IPS-18a (cell line): ENCODE measurements around the gene EXOSC6.
"Not testable (repeated sequence)": the region's sequence is repeated elsewhere in the genome, so short reads cannot be mapped to it uniquely, and the experiment has no call there.

Source experiments
- H3K27ac ChIP-seq: one replicate; pipeline ENCODE4 v1.5.1; 2013; ENCODE audit warnings: low read length
- H3K27me3 ChIP-seq: one replicate; pipeline ENCODE4 v1.6.1; 2013; ENCODE audit warnings: mild to moderate bottlenecking, low read length; ENCODE audit not compliant: control insufficient read depth, insufficient read depth
- H3K36me3 ChIP-seq: one replicate; pipeline ENCODE4 v1.6.1; 2013; ENCODE audit warnings: low read depth, low read length; ENCODE audit not compliant: control insufficient read depth
- H3K4me1 ChIP-seq: one replicate; pipeline ENCODE4 v1.6.1; 2013; ENCODE audit warnings: low read depth, low read length; ENCODE audit not compliant: control insufficient read depth
- H3K4me3 ChIP-seq: one replicate; pipeline ENCODE4 v1.5.1; 2013; ENCODE audit warnings: low read length
- H3K9ac ChIP-seq: one replicate; pipeline ENCODE4 v1.6.1; 2013; ENCODE audit warnings: mild to moderate bottlenecking, low read length, moderate library complexity
- H3K9me3 ChIP-seq: one replicate; pipeline ENCODE4 v1.6.1; 2013; ENCODE audit warnings: low read depth, low read length; ENCODE audit not compliant: control insufficient read depth

EXOSC6 gene

DNA sequence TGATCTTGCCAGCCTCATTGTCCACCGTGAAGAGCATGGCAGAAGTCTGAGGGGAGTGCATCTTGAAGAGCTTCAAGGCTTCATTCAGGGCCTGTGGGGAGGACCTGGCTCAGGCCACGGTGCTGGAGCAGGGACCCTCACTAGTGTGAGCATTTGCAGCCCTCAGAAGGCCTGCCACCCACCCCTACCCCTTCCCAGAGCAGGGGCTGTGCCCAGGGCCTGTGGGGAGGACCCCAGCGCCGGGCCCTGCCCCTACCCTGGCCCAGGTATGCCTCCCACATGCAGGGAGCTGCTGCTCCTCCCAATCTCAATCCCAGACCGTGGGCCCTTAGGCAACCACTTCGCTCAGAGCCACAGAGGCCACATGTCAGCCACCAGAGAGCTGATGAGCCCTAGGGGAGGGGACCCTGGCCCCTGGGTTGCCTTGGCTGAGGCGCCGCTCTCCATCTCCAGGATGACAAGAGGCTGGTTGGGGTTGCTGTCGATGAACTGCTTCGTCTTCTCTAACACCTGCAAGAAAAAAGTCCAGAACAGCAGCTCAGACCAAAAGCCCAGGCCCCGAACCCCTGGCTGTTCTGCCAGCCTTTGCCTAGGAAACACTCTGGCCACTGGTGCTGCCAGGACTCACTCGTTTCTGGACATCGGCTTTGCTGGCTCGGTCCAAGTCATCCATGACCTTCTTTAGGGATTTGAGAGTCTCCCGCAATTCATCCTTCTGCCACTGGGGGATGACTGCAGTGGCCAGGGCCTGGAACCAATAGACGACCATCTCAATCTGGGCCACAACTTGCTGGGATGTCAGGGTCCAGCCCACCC is 1.8 kb upstream of the EXOSC6 start:
- H3K9ac ChIP-seq, result no peak overlapping the region
- H3K27me3 ChIP-seq, result no peaks in the 10 kb centered on the region
- H3K4me1 ChIP-seq, result peaks cover 3% of the 10 kb centered on the region
- no peak overlapping the region for H3K27ac ChIP-seq
- H3K36me3 ChIP-seq, result peaks cover 60% of the 10 kb centered on the region
- H3K4me3 ChIP-seq, result no peak overlapping the region
- no peaks in the 10 kb centered on the region for H3K9me3 ChIP-seq

DNA sequence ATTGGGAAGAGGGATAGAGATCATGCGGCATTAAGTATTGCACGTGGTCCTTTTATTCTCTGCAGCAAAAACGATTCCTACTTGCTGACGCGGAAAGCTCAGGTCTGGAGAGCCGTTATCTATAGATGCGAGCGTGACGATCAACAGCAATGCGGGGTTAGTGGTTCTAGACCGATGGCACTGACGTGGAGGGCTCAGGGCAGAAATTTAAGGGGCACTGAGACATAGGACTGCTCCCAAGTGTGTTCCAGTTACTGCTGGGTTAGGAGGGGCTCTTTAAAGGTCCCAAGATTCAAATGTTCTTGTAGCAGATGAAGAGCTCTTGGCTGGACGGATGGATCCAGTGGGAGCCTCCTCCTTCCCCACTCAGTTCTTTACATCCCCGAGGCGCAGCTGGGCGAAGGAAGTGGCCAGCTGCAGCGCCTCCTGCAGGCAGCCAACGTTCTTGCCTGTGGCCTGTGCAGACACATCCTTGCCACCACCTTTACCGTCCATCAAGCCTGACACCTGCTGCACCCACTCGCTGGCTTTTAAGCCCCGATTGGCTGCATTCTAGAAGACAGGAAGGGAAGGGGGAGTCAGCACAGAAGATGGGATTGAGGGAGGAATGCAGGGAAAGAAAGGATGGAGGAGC is 732 bp upstream of the EXOSC6 start:
- peaks cover 3% of the 10 kb centered on the region for H3K4me1 ChIP-seq
- no peak overlapping the region for H3K27ac ChIP-seq
- H3K4me3 ChIP-seq, result peak overlapping the region; percentile 74
- no peaks in the 10 kb centered on the region for H3K27me3 ChIP-seq
- H3K9ac ChIP-seq, result no peak overlapping the region
- peaks cover 51% of the 10 kb centered on the region for H3K36me3 ChIP-seq
- no peaks in the 10 kb centered on the region for H3K9me3 ChIP-seq

DNA sequence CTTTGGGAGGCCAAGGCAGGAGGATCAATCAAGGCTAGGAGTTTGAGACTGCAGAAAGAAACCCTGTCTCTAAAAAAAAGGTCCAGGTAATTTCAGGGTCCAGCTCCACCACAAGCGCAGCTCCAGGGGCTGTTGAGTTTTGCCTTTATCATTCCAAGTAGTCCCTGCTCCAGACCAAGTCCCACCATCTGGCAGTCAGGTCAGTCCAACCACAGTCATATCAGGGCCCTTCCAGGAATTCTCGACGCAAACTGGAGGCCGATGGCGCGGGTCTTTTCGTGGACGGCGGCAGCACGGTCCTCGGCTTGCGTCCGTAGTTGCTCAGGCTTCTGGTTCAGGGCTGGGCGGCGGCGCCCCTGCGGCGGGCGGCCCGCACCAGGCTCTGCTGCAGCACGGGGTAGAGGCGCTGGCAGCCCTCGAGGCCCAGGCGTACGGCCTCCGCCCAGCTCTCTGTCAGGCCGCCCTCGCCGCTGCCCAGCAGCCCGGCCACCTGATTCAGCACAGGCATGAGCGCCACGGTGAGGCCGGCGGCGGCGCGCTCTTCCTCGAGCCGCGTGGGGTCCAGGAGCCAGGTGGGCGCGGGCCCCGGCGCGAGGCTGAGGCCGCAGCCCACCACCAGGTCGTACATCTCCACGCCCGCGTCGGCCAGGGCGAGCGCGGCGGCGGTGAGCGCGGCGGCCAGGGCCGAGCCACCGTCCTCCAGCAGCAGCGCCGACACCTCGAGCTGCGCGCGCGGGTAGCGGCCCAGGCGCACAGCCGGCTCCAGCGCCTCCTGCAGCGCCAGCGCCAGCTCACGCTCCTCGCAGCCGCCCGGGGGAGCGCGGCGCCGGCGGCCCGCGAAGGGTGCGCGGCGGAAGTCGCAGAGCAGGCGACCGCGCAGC is 752 bp downstream of the EXOSC6 start:
- Histone ChIP-seq H3K27ac (peak overlapping the region; percentile 39), H3K4me1 (peaks cover 3% of the 10 kb centered on the region), H3K9ac (peak overlapping the region; percentile 81), H3K27me3 (no peaks in the 10 kb centered on the region), H3K36me3 (peaks cover 40% of the 10 kb centered on the region), H3K9me3 (no peaks in the 10 kb centered on the region), H3K4me3 (peak overlapping the region; percentile 85)

DNA sequence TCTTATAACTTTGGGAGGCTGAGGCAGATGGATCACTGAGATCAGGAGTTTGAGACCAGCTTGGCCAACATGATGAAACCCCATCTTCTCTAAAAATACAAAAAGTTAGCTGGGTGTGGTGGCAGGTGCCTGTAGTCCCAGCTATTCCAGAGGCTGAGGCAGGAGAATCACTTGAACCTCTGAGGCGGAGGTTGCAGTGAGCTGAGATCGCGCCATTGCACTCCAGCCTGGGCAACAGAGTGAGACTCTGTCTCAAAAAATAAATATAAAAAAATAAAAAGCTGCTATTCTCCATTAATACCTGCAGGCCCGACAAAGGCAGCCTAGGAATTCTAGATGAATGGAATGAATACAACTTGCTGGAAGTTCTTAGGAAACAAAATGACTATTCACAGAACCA is 2.0 kb downstream of the EXOSC6 start:
- H3K27me3 ChIP-seq, H3K27ac ChIP-seq, H3K9ac ChIP-seq, H3K9me3 ChIP-seq, H3K4me3 ChIP-seq, H3K4me1 ChIP-seq: not testable (repeated sequence)
- peaks cover 29% of the 10 kb centered on the region for H3K36me3 ChIP-seq

DNA sequence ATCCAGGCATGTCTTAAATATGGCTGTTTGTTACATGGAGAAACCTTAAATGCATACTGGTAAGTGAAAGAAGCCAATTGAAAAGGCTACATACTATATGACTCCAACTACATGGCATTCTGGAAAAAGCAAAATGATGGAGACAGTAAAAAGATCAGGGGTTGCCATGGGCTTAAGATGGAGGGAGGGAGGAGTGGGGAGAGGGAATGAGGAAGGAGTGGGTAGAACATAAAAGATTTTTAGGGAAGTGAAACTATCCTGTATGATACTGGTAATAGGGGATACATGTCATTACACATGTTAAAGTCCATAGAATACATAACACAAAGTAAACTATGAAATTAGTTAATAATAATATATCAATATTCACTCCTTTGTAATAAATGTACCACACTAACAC is 13.0 kb downstream of the EXOSC6 start:
- H3K9me3 ChIP-seq, H3K4me1 ChIP-seq, H3K9ac ChIP-seq, H3K4me3 ChIP-seq, H3K27me3 ChIP-seq, H3K27ac ChIP-seq, H3K36me3 ChIP-seq: not testable (repeated sequence)

DNA sequence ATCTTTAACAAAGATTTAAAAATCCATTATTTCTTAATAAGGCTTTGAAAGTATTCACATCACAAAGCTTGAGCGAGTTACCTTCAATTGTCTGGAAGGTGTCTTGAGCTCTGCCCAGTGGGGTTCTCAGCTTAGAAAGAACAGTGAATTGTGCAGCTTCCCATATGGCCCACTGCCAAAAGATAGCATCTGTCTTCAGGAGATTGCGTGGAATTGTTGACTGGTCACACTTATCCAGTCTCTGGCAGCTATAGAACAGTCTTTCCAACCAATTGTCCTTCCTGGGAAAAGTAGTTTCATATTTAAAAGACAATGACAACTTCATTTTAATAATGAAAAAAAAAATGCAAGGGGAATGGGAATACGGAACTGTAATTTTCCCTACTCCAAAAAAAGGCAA is 19.9 kb downstream of the EXOSC6 start:
- not testable (repeated sequence) for H3K9me3 ChIP-seq, H3K4me3 ChIP-seq, H3K27ac ChIP-seq, H3K36me3 ChIP-seq, H3K27me3 ChIP-seq, H3K9ac ChIP-seq, H3K4me1 ChIP-seq

DNA sequence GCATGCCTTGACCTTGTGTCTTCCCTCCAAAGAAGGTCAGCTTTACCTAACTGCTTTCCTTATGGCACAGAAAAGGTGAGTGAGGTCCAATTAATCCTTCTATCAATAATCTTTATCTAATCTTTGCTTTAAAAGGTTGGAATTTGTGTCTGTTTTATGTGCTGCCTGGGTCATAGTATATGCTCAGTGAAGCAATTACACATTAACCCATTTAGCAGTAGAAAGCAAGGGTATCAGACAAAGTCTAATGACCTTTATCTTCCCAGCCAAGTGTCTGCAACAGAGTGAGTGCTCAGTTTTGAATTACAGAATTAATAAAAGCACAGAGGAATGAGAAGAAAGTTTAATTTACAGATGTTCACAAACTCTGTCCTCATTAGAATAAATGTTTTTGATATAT is 25.7 kb downstream of the EXOSC6 start:
- H3K4me3 ChIP-seq, H3K27me3 ChIP-seq, H3K4me1 ChIP-seq, H3K9me3 ChIP-seq, H3K36me3 ChIP-seq, H3K9ac ChIP-seq, H3K27ac ChIP-seq: not testable (repeated sequence)

DNA sequence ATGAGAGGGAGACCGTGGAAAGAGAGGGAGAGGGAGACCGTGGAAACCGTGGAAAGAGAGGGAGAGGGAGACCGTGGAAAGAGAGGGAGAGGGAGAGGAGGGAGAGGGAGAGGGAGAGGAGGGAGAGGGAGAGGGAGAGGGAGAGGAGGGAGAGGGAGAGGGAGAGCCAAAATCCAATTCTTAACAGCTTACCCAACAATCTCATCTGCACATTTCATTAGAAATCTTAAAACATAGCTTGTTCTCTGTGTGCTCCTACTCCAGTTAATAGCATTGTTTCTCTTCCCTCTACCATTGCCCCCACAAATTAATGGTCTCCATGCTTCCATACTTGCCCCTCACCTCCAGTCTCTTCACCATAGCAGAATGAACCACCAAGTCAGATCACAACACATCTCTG is 26.3 kb downstream of the EXOSC6 start:
- not testable (repeated sequence) for H3K36me3 ChIP-seq, H3K4me3 ChIP-seq, H3K27me3 ChIP-seq, H3K9me3 ChIP-seq, H3K27ac ChIP-seq, H3K9ac ChIP-seq, H3K4me1 ChIP-seq

DNA sequence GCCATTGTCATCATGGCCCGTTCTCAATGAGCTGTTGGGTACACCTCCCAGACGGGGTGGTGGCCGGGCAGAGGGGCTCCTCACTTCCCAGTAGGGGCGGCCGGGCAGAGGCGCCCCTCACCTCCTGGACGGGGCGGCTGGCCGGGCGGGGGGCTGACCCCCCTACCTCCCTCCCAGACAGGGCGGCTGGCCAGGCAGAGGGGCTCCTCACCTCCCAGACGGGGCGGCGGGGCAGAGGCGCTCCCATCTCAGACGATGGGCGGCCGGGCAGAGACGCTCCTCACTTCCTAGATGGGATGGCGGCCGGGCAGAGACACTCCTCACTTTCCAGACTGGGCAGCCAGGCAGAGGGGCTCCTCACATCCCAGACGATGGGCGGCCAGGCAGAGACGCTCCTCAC is 27.1 kb downstream of the EXOSC6 start:
- H3K27me3 ChIP-seq, H3K4me3 ChIP-seq, H3K4me1 ChIP-seq, H3K36me3 ChIP-seq, H3K9ac ChIP-seq, H3K27ac ChIP-seq, H3K9me3 ChIP-seq: not testable (repeated sequence)

DNA sequence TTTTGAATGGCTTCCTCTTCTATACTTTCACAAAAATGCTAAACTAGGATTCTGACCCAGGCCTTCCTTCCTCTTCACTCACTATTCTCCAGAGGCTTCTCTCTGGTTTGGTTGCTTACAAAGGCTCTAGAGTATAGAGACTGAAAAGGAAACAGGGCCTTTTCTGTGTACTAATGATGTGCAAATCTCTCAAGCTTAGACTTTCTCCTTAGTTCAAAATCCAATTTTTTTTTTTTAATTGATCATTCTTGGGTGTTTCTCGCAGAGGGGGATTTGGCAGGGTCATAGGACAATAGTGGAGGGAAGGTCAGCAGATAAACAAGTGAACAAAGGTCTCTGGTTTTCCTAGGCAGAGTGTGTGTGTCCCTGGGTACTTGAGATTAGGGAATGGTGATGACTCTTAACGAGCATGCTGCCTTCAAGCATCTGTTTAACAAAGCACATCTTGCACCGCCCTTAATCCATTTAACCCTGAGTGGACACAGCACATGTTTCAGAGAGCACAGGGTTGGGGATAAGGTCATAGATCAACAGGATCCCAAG is 27.7 kb downstream of the EXOSC6 start:
- not testable (repeated sequence) for H3K36me3 ChIP-seq, H3K9ac ChIP-seq, H3K9me3 ChIP-seq, H3K4me3 ChIP-seq, H3K4me1 ChIP-seq, H3K27me3 ChIP-seq, H3K27ac ChIP-seq

DNA sequence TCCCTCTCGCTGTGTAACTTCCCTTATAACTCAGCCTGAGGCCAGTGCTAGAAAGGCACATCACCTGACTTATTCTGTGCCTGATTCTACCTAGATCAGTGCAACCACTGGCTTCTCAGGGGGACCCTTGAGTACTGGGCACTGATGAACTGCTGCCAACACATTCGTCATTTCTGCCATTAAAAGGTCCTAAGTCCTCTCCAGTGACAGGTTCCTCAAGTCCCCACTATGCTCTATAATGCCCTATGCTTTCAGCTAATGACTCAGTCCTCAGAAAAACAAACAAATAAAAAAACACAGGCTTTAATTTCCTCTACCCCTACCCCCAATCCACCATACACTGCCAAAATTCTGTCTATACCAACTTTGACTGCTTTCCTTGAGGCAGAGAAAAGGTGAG is 28.5 kb downstream of the EXOSC6 start:
- not testable (repeated sequence) for H3K27me3 ChIP-seq, H3K9ac ChIP-seq, H3K4me1 ChIP-seq, H3K4me3 ChIP-seq, H3K9me3 ChIP-seq, H3K27ac ChIP-seq, H3K36me3 ChIP-seq
